A673 (cell line): ENCODE data around the gene ATRNL1. TPM values are rescaled to one million over a fixed set of nuclear protein-coding genes. Genes with fewer than 3 reads are reported as not detected.

Source experiments
- BruUV-seq: library from RNA; stranded (reverse); fragments of 400-500 nt; replicated peaks from 2 replicates; lab custom pipeline; 2021; lab: Mats Ljungman, UMichigan
- CTCF ChIA-PET: fragments of 300-600 bp; sonication (Branson Sonifier 250); formaldehyde crosslinking; loops from one replicate; lab custom pipeline; 2022; ENCODE audit warnings: antibody characterized with exemption; lab: Charles Lee
- POLR2A ChIA-PET: fragments of 300-600 bp; sonication (Branson Sonifier 250); formaldehyde crosslinking; loops from one replicate; lab custom pipeline; 2022; ENCODE audit warnings: antibody characterized with exemption; ENCODE audit not compliant: low non-redundant PET; lab: Charles Lee
- DNase-seq: peaks from one replicate; pipeline ENCODE4 v3.0.0-alpha.2; 2015; ENCODE audit warnings: low spot score
- H3K27ac ChIP-seq: fragments of 200-600 bp; sonication (generic); 2 replicates; pipeline ENCODE4 v1.5.1; 2016; ENCODE audit warnings: mixed run types, low read depth, mild to moderate bottlenecking, mixed read lengths, antibody characterized with exemption, low read length; ENCODE audit not compliant: poor library complexity, severe bottlenecking
- H3K27me3 ChIP-seq: fragments of 200-600 bp; sonication (generic); replicated peaks from 2 replicates; pipeline ENCODE4 v1.6.1; 2017; ENCODE audit warnings: mixed run types, low read depth, mild to moderate bottlenecking, mixed read lengths, antibody characterized with exemption, low read length; ENCODE audit not compliant: insufficient read depth, poor library complexity
- H3K36me3 ChIP-seq: fragments of 200-600 bp; sonication (generic); 2 replicates; pipeline ENCODE4 v1.6.1; 2016; ENCODE audit warnings: mixed run types, mild to moderate bottlenecking, mixed read lengths, antibody characterized with exemption, low read length; ENCODE audit not compliant: insufficient read depth, poor library complexity, severe bottlenecking
- H3K4me1 ChIP-seq: fragments of 200-600 bp; sonication (generic); 2 replicates; pipeline ENCODE4 v1.6.1; 2017; ENCODE audit warnings: mixed run types, mild to moderate bottlenecking, mixed read lengths, antibody characterized with exemption, low read length; ENCODE audit not compliant: insufficient read depth, poor library complexity, severe bottlenecking
- H3K4me3 ChIP-seq: fragments of 200-600 bp; sonication (generic); 2 replicates; pipeline ENCODE4 v1.5.1; 2016; ENCODE audit warnings: low read depth, mixed run types, mild to moderate bottlenecking, mixed read lengths, low read length; ENCODE audit not compliant: poor library complexity, severe bottlenecking
- H3K9me3 ChIP-seq: fragments of 200-600 bp; sonication (generic); 2 replicates; pipeline ENCODE4 v1.6.1; 2016; ENCODE audit warnings: mixed run types, low read depth, mild to moderate bottlenecking, mixed read lengths, antibody characterized with exemption, low read length; ENCODE audit not compliant: poor library complexity, severe bottlenecking
- CTCF ChIP-seq: fragments of 300-800, 200-600 bp; sonication (generic); conservative IDR thresholded peaks from 2 replicates; pipeline ENCODE4 v1.5.1; 2017; ENCODE audit warnings: low read depth, mild to moderate bottlenecking, antibody characterized with exemption, low read length, moderate library complexity, mixed read lengths
- EZH2 ChIP-seq: fragments of 200-600 bp; sonication (generic); IDR thresholded peaks from 2 replicates; pipeline ENCODE4 v1.6.1; 2017; ENCODE audit warnings: borderline replicate concordance, low read depth, mild to moderate bottlenecking, mixed read lengths, antibody characterized with exemption, low read length; ENCODE audit not compliant: poor library complexity, severe bottlenecking
- intact Hi-C: fragments of 100-400 bp; cut with micrococcal nuclease; formaldehyde crosslinking; loops from one replicate; pipeline ENCODE4 v1.10.0; 2022; ENCODE audit not compliant: unreplicated experiment
- total RNA-seq: library from RNA; stranded (reverse); gene quantifications from 2 replicates; pipeline ENCODE4 v1.2.3, GENCODE V29; 2021

The ATRNL1 gene
- total RNA-seq, 1 experiment from 2014 or later, result 3.0 TPM

GRCh38 chr10:115082506-115082905, 10.7 kb upstream of the ATRNL1 start:
- intact Hi-C loops, result no loop called here
- Histone ChIP-seq H3K9me3 (no peaks in the 10 kb centered on the region), H3K36me3 (no peaks in the 10 kb centered on the region), H3K27ac (no peak overlapping the region), H3K4me1 (no peaks in the 10 kb centered on the region), H3K4me3 (no peak overlapping the region), H3K27me3 (no peaks in the 10 kb centered on the region)
- POLR2A ChIA-PET, result no interaction called here
- TF ChIP-seq CTCF, result no peak
- TF ChIP-seq EZH2, result no peak
- CTCF ChIA-PET, result no interaction called here
- DNase-seq, result no peak
- BruUV-seq, result no TSS peak

GRCh38 chr10:115084277-115084850, 8.8 kb upstream of the ATRNL1 start:
- intact Hi-C loops, result no loop called here
- ChIA-PET POLR2A (no interaction called here), CTCF (no interaction called here)
- Histone ChIP-seq H3K36me3 (no peaks in the 10 kb centered on the region), H3K4me1 (no peaks in the 10 kb centered on the region), H3K4me3 (no peak overlapping the region), H3K27me3 (peaks cover 8% of the 10 kb centered on the region), H3K27ac (no peak overlapping the region), H3K9me3 (no peaks in the 10 kb centered on the region)
- TF ChIP-seq EZH2 (no peak), CTCF (no peak)
- no TSS peak for BruUV-seq
- DNase-seq, result no peak

GRCh38 chr10:115091161-115091560, 2.0 kb upstream of the ATRNL1 start:
- H3K27me3 ChIP-seq, result peaks cover 56% of the 10 kb centered on the region
- no peak overlapping the region for H3K27ac ChIP-seq
- no TSS peak for BruUV-seq
- ChIA-PET CTCF (no interaction called here), POLR2A (no interaction called here)
- H3K4me3 ChIP-seq, result no peak overlapping the region
- peaks cover 5% of the 10 kb centered on the region for H3K4me1 ChIP-seq
- no peaks in the 10 kb centered on the region for H3K9me3 ChIP-seq
- intact Hi-C loops, result loop anchor here (5.0 kb wide), 1 partner anchor 154 kb away; the partner anchor contains the start of gene TRUB1
- no peak for TF ChIP-seq CTCF
- no peak for TF ChIP-seq EZH2
- no peaks in the 10 kb centered on the region for H3K36me3 ChIP-seq
- DNase-seq, result no peak
